KOPT-K1 (cell line): ENCODE measurements around the gene ANKRD53.

ENCODE experiments used
- H3K27ac ChIP-seq: fragments of 200-600 bp; sonication (generic); 2 replicates; pipeline ENCODE4 v1.5.1; 2016; ENCODE audit warnings: antibody characterized with exemption, mild to moderate bottlenecking, low read depth, low read length; ENCODE audit not compliant: poor library complexity, severe bottlenecking
- H3K36me3 ChIP-seq: fragments of 200-600 bp; sonication (generic); 2 replicates; pipeline ENCODE4 v1.5.1; 2017; ENCODE audit warnings: antibody characterized with exemption, mild to moderate bottlenecking, low read length, moderate library complexity; ENCODE audit not compliant: insufficient read depth
- H3K9me3 ChIP-seq: fragments of 200-600 bp; sonication (generic); 2 replicates; pipeline ENCODE4 v1.5.1; 2017; ENCODE audit warnings: antibody characterized with exemption, low read length, mild to moderate bottlenecking; ENCODE audit not compliant: insufficient read depth, poor library complexity, severe bottlenecking

Gene ANKRD53

DNA sequence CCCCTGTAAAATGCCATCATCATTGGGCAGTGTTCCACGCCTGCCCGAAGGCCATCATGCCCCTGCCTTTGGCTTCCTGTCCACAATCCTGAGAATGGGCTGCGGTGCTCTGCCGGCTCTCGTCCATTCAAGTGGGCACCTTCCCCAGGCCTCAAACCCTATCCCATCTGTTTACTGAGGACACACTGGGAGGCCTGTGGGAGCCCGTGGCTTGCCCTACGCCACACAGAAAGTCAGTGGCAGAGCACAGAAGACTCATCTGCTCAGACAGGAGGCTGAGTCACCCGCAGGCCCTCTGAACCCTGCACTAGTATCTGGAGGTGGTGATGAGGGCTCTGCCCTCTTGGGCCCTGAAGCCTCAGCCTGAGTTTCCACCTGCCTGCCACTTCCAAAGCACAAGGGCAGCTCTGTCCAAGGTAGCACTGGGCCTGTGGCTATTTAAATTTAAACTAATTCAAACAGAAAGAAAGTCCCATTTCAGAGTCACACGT is 19.1 kb upstream of the ANKRD53 start:
- no peak overlapping the region for H3K27ac ChIP-seq
- H3K9me3 ChIP-seq, result no peaks in the 10 kb centered on the region
- no peaks in the 10 kb centered on the region for H3K36me3 ChIP-seq

DNA sequence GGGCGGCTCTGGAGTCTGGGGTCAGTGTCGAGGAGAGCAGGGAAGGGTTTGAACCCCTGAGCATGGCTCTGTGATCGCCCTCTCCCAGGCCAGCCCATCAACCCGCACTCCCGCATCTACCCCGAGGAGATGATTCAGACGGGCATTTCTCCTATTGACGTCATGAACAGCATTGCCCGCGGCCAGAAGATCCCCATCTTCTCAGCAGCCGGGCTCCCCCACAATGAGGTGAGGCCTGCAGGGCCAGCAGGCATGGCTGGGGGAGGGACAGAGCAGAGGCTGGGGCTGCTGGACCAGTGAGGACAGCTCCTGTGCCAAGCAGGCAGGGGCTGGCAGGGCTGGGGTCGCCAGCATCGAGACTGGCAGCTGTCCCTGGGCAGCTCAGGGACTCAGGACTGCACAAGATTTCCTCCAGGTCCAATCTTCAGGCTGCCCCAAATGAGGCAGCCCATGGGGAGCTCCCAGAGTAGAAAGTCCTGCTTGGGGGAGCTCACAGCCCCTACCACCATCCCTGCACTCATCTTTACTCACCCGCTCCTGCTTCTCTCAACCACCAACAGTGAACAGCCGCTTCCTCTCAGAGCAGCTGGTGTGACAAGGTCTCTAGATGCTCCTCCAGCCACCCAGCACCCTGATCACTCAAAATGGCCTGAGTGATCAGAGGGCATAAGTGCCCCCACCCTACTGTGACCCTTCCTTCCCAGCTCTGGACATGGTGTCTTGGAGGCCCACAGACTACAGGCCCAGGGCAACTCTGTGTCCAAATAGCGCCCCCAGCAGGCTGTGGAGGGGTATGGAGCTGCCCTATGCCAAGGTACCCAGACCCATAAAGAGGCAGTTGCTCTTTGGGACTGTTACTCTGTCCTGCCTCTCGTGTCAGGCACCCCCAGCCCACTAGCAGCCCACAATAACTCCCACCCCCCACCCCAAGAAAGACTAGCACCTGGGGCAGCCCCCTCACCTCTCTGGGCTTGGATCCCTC is 18.3 kb upstream of the ANKRD53 start:
- Histone ChIP-seq H3K36me3 (no peaks in the 10 kb centered on the region), H3K9me3 (no peaks in the 10 kb centered on the region), H3K27ac (no peak overlapping the region)

DNA sequence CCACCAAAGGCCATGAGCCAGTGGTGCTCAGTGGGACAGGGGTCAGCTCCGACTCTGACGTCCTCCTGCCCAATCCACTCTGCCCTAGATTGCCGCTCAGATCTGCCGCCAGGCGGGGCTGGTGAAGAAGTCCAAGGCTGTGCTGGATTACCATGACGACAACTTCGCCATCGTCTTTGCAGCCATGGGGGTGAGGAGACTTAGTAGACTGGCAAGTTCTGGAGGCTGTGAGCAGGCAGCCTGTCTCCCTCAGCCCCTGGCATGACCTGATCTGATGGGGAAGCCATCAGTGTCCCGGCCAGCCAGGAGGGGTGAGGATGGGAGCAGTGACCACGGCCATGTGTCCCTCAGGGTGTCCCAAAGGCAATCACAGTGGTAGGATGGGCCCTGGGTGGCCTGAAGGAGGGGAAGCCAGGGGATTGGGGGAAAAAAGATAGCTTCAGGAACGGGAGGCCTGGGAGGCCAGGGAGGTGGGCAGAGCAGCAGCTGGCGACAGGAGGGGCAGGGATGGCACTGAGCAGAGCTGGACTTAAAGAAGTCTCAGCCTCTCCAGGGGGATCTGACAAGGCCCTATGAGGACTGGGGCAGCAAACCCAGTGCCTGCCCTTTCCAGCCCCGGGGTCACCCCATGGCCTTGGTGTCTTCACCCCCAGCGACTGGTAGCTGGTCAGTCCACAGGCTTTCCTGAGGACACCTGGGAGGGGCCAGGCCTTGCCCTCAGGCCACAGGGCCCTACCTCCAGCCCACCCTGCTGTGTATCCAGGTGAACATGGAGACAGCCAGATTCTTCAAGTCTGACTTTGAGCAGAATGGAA is 17.4 kb upstream of the ANKRD53 start:
- Histone ChIP-seq H3K27ac (no peak overlapping the region), H3K36me3 (no peaks in the 10 kb centered on the region), H3K9me3 (no peaks in the 10 kb centered on the region)

DNA sequence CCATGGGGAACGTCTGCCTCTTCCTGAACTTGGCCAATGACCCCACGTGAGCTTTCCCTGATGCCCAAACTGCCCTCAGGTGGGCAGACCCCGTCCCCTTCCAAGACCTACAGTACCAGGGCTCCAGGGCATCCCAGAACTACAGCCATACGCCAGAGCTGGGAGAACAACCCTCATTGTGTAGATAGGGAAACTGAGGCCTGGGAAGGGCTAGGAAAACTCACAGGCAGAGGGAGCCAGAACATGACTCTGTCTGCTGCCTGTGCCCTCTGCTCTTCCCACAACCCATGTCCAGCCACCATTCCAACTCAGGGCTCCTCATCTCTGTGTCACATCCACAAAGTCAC is 16.8 kb upstream of the ANKRD53 start:
- Histone ChIP-seq H3K9me3 (no peaks in the 10 kb centered on the region), H3K27ac (no peak overlapping the region), H3K36me3 (no peaks in the 10 kb centered on the region)

DNA sequence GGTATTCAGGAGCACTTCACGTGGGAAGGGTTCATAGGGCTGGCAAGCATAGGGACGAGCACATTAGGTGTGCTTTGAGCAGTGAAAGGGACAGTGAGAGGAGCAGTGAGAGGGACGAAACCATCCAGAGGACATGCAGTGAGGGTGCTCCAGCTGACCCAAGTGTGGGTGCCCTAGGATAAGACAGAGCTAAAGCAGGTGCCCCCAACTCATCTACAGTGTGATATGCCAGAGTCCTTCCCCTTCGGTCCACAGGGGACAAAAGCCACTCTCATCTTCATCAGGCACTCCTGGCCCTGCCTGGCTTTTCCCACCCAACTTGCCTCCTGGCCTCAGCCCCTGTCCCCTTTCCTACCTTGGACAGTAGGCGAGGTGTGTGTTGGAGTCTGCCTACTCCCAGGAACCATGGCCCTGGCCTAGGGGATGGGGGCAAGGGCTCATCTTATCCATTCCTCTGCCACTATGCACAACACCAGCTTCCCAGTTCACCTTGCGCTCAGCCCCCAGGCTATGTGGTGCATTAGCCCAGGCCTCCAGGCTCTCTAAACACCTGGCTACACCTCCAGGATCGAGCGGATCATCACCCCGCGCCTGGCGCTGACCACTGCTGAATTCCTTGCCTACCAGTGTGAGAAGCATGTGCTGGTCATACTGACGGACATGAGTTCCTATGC is 16.1 kb upstream of the ANKRD53 start:
- Histone ChIP-seq H3K27ac (no peak overlapping the region), H3K9me3 (no peaks in the 10 kb centered on the region), H3K36me3 (no peaks in the 10 kb centered on the region)

DNA sequence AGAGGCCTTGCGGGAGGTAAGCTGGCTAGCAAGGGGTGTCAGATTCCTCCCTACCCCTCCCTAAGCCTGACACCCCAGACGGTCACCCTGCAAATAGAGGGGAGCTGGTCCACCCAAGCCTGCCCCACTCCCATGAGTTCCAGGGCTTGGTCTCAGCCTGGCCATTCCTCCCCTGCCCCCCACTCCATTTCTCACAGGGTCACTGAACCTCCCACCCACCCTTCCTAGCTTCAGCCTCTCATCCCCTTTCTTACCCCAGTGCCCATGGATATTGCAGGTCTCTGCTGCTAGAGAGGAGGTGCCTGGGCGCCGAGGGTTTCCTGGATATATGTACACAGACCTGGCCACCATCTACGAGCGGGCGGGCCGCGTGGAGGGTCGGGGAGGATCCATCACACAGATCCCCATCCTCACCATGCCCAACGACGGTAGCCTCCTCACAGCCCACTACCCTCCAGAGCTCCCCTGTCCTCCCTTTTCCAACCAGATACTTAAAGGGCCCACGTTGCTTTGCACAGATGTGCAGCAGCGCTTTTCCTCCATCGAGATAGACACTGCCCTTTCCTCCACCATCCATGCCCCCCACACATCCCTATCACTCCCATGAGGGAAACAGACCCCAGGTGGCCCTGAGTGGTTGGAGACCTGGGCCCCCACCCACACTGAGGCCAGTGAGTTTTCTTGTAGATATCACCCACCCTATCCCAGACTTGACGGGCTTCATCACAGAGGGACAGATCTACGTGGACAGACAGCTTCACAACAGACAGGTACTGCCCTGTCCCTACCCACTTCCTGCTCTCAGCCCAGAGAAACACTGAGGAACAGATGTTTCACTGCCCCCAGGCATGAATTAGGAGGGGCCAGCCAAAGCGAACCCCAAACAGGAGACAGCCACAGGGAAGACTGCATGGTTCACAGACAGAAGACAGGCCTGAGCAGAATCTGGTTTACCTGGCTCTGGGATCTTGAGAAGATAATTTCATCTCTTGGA is 15.2 kb upstream of the ANKRD53 start:
- no peaks in the 10 kb centered on the region for H3K9me3 ChIP-seq
- no peak overlapping the region for H3K27ac ChIP-seq
- no peaks in the 10 kb centered on the region for H3K36me3 ChIP-seq

DNA sequence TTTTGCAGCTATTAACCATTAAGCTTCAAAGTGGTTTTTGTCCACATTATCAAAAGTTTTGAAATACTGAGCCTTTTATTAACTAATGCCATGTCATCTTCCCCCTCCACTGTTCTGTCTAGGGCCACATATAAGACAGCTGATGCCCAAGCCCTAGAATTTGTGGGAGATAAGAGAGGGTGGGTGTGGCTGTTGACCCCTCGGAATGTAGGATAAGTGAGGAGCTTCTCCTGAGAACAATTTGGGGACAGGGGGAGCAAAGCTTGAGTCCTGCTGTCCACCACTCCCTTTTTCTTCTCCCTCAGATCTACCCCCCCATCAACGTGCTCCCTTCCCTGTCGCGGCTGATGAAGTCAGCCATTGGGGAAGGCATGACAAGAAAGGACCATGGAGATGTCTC is 14.3 kb upstream of the ANKRD53 start:
- H3K9me3 ChIP-seq, result no peaks in the 10 kb centered on the region

DNA sequence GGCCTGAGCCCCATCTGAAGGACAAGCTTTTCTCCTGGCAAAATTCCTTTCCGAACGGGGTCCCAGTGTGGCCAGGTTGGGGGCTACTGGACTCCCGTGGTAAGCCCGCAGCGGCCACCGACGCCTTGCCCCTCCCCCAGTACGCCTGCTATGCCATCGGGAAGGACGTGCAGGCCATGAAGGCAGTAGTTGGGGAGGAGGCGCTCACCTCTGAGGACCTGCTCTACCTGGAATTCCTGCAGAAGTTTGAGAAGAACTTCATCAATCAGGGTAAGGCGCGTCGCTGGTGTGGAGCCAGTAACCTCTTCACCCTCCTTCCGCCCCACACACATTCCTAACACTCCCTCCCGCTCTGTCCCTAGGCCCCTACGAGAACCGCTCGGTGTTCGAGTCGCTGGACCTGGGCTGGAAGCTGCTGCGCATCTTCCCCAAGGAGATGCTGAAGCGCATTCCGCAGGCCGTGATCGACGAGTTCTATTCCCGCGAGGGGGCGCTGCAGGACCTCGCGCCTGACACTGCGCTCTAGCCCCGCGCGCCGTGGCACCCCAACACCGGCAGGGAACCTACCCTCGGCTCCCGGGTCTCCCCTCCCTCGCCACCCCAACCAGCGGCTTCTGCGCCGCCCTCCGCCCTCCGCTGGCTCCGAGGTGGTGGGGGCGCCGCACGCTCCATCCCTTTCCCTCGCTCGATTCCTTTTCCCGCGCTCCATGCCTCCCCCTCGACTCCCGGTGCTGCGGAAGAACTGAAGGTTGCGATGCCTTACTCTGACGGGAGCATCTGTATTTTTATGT is 13.6 kb upstream of the ANKRD53 start:
- H3K36me3 ChIP-seq, result no peaks in the 10 kb centered on the region
- H3K27ac ChIP-seq, result no peak overlapping the region
- H3K9me3 ChIP-seq, result no peaks in the 10 kb centered on the region

More for the DNA sequence above, 14.3 kb upstream of the ANKRD53 start:
- Histone ChIP-seq H3K36me3 (no peaks in the 10 kb centered on the region), H3K27ac (no peak overlapping the region)

DNA sequence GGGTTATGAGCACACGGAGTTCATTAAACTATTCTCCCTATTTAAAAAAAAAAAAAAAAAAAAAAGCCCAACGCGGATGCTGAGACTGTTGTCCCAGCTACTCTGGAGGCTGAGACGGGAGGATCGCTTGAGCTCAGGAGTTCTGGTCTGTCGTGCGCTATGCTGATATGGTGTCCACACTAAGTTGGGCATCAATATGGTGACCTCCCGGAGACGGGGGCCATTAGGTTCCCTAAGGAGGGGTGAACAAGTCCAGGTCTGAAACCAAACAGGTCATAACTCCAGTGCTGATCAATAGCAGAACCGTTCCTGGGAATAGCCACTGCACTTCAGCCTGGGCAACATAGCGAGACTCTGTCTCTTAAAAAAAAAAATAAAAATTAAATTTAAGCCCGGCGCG is 12.9 kb upstream of the ANKRD53 start:
- H3K36me3 ChIP-seq, result no peaks in the 10 kb centered on the region
- H3K27ac ChIP-seq, result no peak overlapping the region
- no peaks in the 10 kb centered on the region for H3K9me3 ChIP-seq

DNA sequence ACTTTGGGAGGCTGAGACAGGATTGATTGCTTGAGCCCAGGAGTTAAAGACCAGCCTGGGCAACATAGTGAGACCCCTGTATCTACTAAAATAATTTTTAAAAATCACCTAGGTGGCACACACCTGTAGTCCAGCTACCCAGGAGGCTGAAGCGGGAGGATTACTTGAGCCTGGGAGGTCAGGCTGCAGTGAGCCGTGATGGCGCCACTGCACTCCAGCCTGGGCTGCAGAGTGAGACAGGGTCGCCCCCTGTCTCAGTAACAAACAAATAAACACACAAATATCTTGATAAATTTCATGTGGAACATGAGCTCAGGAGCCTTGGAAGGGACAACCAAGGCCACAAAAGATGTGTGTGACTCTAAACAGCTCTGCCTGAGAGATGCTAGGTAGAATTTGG is 11.7 kb upstream of the ANKRD53 start:
- H3K9me3 ChIP-seq, result no peaks in the 10 kb centered on the region
- H3K36me3 ChIP-seq, result no peaks in the 10 kb centered on the region
- H3K27ac ChIP-seq, result no peak overlapping the region

DNA sequence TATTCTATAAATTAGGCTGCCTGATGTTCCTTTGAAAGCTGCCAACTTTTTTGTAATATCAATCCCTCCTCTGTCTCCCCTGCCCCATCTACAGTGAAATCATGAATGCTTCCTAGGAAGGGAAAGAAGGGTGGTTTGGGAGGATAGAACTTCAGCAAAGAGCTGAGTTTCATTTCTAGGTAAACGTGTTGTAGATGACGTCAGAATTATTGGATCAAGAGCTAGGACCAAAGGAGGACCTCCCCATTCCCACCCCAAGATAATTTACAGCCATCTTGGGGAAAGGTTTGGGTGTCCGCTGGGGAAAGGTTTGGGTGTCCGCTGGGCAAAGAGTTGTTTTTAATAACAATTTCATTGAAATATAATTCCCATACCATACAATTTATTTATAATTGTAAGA is 11.2 kb upstream of the ANKRD53 start:
- Histone ChIP-seq H3K9me3 (no peaks in the 10 kb centered on the region), H3K27ac (no peak overlapping the region), H3K36me3 (no peaks in the 10 kb centered on the region)

DNA sequence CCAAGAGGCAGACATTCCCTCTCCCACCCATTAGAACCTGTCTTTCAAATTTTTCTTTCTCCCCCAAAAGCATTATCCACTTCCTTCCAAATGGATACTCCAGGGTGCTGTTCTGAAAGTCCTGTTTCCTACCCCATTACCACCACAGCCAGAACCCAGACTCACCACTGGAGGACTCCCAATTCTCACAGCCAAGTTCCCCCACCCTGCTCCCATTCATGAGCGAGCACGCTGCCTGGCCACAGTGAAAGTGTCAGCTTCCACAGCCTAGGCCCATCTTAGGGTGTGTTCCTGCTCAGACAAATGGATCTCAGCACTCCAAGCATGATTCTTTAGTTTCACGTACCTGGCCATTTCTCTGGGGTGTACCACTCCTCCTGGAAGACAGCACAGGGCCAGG is 3.8 kb upstream of the ANKRD53 start:
- H3K27ac ChIP-seq, result no peak overlapping the region
- H3K36me3 ChIP-seq, result no peaks in the 10 kb centered on the region; the same call in 1 of the 2 replicates
- H3K9me3 ChIP-seq, result no peaks in the 10 kb centered on the region

DNA sequence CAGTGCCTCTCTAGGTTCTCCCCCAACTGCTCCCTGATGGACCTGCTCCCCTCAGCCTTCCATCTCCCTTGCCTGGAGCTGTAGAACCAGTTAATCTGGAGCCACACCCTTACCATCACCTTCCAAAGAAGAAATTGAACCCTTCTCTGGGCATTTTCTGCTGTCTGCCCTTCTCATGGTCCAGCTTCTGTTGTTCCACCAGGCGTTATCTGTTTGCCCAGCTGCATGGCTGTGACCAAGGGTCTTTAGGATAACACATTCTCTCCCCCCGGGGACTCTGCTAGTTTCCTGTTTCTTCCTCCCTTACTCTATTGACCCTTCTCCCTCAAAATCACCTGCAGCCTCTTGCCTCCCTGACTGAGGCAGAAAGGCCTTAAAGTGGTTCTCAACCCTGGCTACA is 3.2 kb upstream of the ANKRD53 start:
- H3K27ac ChIP-seq, result no peak overlapping the region
- no peaks in the 10 kb centered on the region; the same call in 1 of the 2 replicates for H3K36me3 ChIP-seq
- H3K9me3 ChIP-seq, result no peaks in the 10 kb centered on the region
